GM19351 (cell line): ENCODE measurements around the gene JPH2.
A peak's percentile ranks its signal among the peaks of the same experiment; 100 is the strongest.

Experiments used
- ATAC-seq: cut with Tn5 transposase; IDR thresholded peaks from one replicate; pipeline ENCODE4 v1.9.1; 2021; ENCODE audit warnings: mild to moderate bottlenecking, moderate library complexity; ENCODE audit not compliant: unreplicated experiment

JPH2 gene

DNA sequence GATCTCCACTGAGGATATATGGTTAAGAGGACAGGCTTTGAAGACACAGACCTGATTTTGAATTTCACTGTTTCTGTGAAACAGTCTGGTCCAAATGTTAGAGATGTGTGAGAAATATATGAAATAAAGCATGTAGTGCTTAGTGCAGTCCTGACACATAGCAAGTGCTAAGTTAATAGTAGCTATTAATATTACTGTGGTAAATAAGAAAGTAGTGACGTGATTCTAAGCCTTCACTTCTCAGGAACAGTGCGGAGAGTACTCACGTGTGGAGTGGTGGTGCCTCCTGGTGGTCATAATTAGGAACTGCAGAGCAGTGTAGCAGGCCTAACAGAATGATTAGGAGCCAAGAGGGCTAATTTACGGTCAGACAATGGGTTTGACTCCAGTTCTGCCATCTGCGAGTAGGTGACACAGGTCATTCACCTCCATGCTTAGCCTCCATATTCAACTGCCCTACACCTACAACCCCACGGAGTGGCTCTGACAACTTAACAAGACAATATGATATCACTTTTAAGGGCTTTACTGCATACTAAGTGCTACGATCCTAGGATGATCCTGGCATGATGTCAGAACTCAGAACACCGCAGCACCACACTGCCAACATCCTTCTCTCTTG, 106.2 kb downstream of the JPH2 start:
- ATAC-seq = peak; percentile 76

DNA sequence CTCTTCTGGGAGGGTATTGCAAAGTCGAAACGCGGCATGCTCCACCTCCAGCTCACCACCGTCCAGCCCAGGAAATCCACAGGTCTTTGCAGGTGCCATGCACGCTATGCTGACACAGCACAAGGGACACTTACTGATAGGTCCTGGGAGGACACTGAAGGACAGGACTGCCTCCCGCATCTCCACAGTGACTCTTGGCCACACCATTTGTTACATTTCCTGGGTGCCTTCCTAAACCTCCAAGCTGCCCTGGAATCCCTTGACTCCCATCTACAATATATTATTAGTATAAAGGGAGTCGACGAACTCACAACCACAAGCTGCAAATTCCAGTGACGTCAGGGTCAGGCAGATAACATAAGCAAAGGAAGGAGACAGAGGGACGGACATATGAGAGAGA, 106.9 kb downstream of the JPH2 start:
- ATAC-seq = no peak

DNA sequence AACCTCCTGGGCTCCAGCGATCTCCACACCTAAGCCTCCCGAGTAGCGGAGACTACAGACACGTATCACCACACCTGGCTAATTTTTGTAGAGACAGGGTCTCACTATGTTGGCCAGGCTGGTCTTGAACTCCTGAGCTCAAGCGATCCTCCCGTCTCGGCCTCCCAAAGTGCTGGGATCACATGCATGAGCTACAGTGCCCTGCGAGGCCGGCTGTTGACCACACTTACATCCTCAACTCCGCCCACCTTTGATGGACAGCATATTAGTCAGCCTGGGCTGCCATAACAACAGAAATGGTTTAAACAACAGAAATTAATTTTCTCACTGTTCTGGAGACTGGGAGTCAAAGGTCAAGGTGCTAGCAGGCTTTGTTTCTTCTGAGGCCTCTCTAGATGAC, 107.7 kb downstream of the JPH2 start:
- no peak for ATAC-seq

DNA sequence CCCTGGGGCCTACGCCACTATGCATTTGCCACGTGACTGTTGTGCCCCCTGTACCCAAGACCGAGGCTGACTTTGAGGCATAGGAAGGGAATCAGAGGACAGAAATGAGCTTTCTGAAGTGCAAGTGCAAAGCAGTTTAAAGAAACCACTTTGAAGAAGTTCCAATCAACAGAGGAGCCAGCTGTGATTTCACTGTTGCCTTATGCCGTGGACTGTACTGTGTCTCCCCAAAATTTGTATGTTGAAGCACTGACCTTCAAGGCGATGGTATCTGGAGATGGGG, 111.1 kb downstream of the JPH2 start:
- ATAC-seq = no peak

DNA sequence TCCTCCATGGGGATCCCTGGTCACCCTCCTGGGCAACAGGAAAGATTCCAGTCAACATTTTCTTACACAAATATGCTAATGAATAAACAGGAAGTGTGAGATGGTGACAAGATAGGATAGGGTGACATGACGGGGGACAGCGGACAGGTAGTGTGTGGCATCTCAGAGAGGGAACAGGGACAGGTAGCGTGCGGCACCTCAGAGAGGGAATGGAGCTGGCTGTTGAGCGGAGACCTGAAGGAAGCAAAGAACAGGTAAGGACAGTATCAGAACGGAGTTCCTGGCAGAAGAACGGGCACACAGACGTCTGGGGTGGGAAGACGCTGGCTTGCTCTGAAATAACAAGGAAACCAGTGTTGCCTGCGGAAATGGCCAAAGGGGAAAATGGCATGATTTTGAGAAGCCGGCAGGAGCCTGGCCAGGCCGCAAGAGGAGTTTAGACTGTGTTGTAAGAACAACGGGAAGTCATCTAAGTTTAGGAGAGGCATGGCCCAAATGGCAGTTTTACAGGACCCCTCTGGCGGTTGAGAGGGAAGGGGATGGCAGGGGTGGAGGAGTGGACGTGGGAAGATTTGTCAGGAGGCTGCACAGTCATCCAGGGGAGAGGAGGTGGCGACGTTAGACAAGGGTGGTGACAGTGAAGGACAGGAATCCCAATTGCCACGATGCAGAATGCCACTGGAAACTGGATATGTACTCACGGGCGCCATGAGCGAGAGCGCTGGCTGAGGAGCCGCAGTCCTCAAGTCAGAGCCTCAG, 111.6 kb downstream of the JPH2 start:
- no peak for ATAC-seq

DNA sequence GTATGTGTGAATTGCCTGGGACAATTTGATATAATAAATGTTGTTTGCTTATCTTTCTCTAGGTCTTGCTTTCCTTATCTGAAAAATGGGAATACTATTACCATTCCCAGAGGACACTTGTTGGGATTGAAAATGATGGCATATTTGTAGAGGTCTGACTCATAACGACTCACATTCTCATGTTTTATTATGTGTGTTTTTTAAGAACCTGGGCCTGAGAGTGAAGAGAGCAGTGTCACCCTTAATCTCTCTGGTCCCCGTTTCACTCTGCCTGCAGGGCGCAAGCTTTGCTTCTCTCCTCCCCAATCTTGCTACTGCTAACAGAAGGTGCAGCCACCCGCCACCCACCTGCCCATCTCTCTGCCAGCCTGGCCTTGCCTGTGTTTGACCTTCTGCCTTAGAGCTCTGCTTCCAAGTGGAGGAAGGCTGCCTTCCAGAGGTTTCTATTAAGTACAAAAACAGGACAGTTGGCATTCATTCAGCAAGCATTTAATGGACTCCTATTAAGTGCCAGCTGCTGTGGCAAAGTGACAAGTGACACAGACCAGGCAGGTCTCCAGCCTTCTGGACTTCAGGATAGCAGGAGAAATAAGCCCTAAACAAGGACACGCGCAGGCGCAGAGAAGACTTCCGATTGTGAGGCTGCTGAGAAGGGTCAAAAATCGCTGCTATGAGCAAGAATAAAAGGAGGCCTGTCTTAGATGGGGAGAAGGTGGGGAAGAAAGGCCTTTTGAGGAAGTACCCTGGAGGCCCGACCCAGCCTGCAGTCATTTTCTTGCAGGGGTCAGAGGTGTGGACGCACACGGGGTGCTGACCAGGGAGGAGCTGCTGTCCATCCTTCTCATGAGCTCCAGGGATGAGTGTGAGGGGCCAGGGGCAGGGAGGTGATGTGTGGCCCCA, 112.5 kb downstream of the JPH2 start:
- no peak for ATAC-seq

DNA sequence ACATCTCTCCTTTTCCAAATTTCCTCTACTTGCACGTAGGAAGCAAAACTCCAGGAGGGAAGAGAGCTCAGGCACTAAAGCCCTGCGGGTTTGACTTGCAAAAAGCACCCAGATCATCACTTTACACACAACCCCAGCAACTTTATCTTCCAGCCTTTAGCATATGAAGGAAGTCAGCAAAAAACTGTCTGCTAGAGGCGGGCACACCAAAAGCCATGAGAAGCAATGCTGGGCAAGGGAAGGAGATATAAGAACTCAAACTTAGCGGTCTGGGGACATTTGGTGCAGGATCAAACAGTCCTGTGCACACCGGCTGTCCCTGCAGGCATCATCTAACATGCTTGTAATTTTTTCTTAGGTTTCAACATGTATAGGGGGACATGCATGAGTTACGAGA, 113.3 kb downstream of the JPH2 start:
- no peak for ATAC-seq

DNA sequence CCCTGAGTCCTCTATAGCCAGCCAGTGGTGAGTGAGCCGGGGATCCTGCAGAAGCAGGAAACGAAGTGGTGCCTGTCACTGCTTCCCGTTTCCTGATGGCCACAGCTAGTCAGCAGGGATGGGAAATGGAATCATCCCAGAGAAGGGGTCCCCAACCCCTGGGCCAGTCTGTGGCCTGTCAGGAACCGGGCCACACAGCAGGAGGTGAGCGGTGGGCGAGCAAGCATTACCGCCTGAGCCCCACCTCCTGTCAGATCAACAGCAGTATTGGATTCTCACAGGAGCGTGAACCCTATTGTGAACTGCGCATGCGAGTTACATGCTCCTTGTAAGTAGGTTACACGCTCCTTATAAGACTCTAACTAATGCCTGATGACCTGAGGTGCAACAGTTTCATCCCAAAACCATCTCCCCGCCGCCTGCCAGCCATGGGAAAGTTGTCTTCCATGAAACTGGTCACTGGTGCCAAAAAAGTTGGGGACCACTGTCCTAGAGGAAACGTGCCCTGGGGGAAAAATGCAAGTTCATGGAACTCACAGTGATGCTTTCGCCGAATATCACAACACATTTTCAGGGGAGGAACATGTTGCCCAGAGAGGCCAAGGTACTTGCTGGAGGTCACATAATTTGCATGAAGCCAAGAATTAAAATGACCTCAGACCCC, 113.8 kb downstream of the JPH2 start:
- ATAC-seq = no peak

DNA sequence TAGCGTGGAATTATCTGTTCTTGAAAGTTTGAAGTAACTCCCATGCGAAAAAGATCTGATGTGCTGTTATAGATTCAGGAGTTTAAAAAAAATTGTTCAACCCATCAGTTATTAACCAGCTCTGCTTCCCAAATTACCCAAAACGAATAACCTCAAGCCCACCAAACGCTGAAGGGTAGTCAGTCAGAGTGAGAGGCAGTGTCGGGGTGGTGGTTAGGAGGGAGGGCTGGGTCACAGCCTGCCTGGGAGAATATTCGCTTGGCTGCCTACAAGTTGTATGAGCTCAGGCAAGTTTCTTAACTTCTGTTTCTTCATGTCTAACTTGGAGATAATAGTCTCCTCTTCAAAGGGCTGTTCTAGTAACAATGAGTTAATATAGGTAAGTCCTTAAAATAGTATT, 114.6 kb downstream of the JPH2 start:
- no peak for ATAC-seq

DNA sequence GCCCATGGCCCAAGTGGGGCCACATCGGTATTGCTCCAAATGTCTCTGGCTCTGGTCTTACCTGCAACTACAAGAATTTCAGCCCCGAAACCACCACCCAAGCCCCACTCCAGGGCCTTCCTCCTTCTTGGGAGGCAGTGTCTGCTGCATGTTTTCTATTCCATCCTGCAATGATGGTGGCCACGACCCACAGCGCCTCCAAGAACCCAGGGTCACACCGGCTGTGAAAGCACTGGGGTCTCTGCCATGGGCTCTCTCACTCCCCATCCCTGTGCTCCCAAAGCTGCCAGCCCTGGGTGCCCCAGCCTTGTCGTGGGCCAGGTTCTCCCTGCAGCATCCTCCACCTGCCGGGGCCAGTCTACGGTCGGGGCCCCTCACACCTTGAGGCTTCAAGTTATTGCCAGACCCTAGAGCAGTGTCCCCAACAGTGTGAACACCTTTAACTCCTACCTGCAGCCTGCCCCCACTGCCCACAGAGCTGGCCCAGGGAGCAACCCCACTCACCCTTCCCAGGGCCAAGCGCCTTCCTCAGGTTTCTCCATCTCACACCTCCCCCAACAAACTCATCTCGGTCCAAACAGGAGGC, 115.4 kb downstream of the JPH2 start:
- ATAC-seq = no peak

DNA sequence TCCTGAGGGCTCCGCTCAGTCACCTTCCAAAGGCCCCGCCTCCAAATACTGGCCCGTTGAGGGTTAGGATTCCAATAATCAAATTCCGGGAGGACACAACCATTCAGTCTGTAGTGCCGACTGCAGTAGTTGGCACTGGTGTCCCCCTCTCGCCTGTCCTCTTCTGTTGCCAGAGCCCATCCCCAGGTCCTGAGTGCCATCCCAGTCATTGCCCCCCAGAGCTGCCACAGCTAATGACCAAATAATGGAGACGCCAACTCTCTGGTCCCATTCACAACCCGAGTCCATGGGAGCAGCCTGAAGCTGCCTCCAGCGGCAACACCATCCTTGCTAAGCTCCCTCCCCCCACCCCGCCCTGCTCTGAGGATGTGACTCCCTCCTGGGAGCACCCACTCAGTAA, 115.9 kb downstream of the JPH2 start:
- ATAC-seq = no peak

DNA sequence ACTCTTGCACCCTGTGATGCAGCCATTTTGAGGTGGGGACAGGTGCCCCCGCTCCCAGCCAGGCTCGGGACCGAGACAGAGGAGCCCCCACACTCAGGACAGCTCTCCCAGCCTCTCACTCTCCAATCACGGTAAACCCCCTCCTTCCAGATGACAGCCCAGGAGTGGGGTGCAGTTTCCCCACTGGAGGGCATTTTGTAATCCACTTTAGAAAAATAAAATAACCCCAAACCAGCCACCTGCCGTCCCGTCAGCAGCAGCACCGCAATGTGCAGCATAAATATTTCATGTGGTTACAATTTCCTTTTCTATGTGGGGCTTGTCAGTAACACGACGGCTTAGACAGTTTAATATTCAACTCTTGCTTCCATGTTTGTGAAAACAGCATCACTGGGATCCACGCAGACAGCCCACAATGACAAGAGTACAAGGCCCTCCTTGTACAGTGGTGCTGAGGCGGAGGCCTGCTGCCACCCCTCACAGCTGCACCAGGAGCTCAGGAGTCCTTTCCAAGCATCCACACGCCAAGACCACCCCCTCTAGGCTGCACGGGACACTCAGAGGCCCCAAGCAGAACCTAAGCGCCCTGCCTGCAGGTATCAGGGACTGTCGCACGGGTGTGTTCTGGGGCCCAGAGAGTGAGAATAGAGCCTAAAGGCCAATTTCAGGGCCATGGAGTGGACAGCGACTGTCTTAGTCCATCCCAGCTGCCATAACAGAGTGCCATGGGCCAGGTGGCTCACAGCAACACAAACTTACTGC, 116.7 kb downstream of the JPH2 start:
- no peak for ATAC-seq

DNA sequence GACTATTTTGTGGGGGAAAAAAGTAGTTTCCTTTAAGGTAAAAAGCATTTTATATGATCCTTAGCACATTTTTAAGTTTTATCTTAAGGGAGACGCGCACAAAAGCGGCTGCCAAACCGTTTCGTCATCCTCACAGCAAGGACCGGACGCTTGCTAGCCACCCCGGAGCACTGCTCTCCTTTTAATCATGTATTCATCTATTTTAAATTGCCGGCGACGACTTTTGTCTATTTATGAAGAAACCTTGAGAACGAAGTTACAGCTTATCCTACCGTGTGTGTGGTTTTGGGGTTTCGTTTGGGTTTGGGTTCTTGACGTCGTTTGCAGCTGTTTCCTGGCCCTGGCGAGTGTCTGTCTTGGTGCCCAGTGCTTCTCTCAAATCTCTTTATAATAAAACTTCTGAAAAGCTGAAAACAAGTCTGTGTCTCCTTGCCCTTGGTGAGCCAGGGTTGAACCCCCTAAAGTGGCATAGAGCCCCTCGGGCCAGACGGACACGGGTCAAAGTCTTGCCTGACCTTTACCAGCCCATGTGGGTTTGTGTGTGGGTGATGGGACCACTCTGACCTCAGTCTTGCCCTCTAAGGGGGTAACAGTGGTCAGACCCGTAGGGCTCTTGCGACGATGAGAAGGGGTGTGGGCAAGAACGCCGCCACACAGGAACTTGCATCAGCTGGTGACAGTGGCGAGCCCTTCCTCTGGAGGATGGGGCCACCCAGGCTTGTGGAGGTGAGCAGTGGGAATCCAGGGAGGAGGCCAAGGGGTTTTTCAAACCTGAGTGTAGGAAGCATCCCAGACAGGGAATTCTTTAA, 117.6 kb downstream of the JPH2 start:
- peak; percentile 66 for ATAC-seq

DNA sequence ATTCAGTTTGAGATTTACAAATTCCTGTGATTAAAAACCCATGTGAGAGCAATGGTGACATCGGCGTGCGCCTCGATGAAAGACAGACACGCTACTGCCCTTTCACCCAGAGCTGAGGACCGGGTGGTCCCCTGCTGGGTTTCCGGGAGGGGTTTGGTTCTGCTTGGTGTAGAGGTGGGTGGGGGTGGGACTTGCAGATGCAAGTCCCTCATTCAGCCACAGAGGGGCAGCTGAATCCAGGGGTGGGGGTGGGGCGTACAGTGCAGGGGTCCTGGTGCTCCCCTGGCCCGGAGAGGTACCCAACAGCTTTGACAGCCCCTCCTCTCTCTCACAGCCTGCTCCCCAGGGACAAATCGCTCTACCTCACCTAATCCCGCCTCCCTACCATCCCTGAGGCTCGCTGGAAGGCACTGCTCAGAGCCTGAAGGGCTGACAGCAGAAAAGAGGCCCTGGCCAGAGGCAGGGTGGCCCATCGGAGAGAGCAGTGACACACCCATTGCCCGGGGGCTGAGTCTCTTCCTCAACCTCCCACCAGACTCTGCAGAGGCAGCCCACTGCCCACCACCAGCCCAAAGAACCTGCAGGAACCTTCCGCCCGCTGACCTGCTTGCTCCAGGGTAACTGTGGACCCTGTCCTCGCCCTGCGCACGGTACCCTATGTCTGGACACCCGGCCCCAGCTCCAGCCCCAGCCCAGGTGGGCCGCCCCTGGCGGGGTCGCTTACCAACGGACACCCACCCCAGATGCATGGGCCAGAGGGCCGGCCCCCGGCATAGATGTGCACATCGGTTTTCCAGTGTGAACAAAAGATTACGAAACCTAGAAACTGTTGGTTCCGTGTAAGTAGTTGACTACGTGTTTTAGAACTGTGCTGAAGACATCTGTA, 118.4 kb downstream of the JPH2 start:
- ATAC-seq = no peak

DNA sequence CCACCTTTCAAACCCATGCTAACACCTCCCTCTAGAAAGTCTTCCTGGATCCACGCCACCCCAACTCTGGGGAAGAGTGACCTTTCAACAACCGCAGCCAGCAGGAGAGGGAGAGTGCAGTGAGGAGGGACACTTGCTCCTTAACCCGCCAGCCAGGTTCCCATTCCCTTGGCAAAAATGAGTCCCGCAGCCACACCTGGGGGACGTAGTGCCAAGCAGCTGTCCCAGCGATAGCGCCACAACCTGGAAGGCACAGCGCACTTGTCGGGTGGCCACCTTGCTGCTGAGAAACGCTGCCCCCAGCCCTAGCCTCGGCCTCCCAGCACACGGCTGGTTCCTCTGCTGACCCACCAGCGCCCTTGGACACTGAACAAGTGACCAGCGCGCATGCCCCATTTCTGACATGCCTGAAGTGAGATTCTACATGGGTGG, 119.3 kb downstream of the JPH2 start:
- ATAC-seq = no peak

DNA sequence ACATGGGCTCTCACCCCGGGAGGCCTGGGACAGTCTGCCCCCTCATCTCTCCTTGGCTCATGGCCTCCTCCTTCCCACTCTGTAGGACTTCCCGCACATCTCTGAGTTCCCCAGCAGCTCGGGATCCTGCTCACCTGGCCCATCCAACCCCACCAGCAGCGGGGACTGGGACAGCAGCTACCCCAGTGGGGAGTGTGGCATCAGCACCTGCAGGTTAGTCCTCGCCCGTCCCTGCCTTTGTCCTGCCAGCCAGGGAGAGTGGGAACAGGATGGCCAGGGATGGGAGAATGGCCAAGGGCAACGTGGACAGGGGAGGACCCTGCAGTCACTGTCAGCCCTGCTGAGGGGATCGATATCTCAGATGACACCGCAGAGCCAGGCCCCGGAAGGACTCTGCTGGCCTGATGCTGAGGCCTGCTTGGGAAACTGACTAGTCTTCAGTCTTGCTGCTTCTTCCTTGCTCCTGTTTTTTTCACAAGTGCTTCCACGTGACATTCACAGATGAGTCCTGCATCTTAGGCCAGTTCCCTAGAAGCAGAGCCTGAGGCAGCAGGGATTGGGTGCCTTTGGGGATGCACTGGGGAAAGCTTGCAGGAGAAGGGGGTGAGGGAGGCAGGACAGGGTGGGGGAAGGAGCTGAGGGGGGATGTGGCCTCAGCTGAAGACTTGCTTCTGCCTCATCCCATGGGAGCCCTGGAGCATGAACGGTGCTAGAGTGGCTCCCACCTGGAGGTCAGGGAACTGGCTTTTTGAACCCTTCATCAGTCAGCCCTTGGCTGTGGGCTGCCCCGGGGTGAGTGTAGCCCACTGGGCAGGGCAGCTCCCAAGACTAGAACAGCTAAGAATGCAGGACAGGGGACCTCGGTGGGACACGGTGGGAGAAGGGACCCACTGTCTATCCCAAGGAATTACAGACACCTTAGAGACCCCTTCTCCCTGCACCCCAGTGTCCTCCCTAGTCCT, 120.1 kb downstream of the JPH2 start:
- ATAC-seq = no peak
